GM12874 (cell line): ENCODE data around the gene FNIP2.

Experiments
- TF ChIP-seq, protein P1 (sequence below): IDR thresholded peaks from 2 replicates; pipeline ENCODE4 v1.5.1; 2011; ENCODE audit warnings: low read depth, mild to moderate bottlenecking, control low read depth, low read length, moderate library complexity; ENCODE audit not compliant: insufficient read depth

The FNIP2 gene

DNA sequence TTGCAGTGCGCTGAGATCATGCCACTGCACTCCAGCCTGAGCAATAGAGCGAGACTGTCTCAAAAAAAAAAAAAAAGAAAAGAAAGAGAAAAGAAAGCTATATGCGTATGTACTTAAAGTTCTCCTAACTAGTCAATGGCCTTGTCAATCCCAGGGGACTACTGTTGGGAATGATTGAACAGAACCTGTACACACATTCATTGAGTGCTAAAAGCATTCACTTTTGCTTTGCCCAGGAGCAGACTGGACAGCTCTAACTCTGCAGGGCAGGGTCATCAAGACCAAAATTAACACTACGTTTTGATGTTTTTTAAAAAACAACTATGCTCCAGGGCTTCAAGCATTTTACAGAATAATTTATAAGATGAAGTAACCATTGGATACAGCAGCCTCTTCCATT, 106.2 kb downstream of the FNIP2 start:
- TF ChIP-seq, protein P1, sequence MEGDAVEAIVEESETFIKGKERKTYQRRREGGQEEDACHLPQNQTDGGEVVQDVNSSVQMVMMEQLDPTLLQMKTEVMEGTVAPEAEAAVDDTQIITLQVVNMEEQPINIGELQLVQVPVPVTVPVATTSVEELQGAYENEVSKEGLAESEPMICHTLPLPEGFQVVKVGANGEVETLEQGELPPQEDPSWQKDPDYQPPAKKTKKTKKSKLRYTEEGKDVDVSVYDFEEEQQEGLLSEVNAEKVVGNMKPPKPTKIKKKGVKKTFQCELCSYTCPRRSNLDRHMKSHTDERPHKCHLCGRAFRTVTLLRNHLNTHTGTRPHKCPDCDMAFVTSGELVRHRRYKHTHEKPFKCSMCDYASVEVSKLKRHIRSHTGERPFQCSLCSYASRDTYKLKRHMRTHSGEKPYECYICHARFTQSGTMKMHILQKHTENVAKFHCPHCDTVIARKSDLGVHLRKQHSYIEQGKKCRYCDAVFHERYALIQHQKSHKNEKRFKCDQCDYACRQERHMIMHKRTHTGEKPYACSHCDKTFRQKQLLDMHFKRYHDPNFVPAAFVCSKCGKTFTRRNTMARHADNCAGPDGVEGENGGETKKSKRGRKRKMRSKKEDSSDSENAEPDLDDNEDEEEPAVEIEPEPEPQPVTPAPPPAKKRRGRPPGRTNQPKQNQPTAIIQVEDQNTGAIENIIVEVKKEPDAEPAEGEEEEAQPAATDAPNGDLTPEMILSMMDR = no peak

DNA sequence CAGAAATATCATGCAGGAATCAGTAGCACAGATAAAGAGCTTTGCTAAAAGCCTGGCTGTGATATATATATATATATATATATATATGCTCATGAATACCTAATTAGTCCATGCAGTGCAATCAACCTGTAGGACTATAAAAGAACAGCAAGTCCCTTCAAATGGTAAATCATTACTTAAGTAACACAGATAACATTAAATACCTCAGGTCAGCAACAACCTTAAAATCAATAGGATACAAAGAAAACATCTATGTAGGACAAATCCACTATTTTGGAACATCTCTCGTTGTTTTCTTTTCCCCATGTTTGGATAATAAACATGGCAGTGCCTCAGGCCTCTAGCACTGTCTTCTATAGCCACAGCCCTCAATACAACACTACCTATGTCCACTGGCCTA, 106.6 kb downstream of the FNIP2 start:
- TF ChIP-seq, protein P1 = no peak

DNA sequence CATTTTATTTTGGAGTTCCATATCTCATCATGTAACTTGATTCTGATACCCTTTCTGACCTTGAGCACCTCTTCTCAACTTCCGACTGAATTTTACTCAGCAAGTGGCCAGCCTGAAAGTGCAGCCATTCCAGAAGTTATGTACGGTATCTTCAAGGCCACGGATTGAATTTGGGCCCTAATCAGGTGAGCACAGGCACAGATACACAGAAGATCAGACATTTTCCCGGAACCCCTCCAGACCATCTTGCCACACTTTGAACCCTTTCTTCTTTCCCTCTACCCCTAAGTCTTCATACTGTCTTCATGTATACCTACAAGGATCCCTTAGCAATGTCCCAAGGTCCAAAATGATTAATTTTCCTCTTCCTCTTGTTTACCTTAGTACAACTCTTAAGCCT, 108.2 kb downstream of the FNIP2 start:
- TF ChIP-seq, protein P1 = no peak

DNA sequence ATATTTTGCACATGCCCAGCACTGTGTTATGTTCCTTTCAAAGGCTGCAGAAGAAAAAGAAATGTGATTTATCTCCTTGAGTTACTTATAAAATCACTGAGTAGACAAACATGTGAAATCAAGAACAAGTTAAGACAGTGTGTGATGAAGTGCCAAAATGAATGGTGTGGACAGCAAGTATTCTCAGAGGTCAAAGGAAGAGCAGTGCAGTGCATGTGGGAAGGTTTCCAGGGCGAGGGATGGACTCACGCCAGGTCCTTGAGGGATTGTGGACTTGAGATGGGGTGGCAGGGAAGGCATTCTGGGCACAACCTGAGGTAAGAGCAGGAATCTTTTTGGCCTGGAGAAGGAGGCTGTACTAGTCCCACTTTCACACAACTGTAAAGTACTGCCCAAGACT, 115.5 kb downstream of the FNIP2 start:
- TF ChIP-seq, protein P1 = no peak

DNA sequence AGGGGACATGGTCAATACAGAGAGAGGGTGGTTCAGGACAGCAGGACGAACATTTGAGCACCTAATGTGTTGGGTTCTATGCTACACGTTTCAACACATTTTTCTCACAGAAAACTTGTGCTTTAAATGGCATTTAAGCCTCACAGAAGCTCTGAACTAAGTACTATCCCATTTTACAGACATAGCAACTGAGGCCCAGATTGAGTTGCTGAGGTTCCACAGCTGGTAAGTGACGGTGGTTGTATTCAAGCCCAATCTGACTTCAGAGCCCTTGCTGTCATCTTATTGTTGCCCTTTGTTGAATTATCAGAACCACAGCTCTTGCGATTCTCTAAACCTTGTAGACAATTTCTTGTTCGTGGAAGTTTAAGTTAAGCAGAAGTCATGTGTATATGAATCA, 116.7 kb downstream of the FNIP2 start:
- TF ChIP-seq, protein P1 = no peak

DNA sequence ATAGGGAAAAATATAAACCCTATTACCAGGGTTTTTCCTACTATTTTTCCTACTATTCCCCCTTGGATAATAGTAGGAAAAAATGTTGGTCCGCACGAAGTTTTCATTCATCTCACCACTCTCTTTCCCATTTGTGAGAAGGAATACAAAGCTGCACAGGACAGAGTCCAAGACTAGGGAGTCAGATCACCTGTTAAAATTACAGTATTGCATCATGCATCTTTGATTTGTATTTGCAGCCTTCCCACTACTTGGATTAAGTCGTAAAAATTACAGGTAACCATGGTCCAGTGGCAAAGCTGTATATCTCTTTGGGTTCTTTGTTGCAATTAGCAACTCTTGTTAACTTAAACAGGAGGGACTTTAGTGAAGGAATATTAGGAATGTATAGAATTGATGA, 121.5 kb downstream of the FNIP2 start:
- TF ChIP-seq, protein P1 = no peak

DNA sequence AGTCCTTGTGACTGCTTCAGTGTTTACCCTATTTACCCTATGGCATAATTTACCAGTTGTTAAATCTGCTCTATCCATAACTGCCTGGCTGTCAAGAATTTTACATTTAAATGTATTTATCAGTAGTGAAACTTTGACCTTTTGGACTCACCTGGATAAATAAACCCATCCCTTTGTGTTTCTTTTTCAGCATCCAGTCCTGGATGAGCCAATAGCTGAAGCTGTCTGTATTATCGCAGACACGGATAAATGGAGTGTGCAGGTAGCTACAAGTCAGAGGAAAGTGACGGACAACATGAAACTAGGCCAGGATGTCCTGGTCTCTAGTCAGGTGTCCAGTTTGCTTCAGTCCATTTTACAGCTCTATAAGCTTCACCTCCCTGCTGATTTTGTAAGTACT, 122.4 kb downstream of the FNIP2 start:
- TF ChIP-seq, protein P1 = no peak

DNA sequence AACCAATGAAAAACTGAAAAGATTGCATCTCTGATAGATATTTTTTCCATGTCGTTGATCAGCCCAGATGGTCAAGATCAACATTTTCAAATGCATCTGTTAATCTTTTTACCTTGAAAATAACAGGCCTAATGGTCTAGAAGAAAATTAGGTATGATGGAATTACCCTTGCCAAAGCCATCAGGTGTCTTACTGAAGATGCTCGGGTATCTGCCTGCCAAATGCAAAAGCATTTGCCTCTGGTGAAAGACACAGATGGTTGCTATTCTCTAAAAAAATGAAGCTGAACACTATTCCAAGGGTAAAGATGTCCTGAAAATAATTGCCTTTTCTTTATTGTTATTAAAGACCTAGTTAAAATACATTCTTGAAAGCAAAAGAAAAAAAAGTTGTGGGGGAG, 126.0 kb downstream of the FNIP2 start:
- TF ChIP-seq, protein P1 = no peak
